Tibial artery (tissue), 4 donors: ENCODE data around the gene ERC1.

ENCODE experiments used
- DNase-seq, 2 donors: peaks; one replicate each; pipeline ENCODE4 v3.0.0-alpha.2; 2019
- H3K27ac ChIP-seq, 2 donors: fragments of 200-600 bp; sonication (generic) in 1 of 2; 1 replicate in 1 of 2; 2 replicates in 1 of 2; pipeline ENCODE4 v1.5.1; 2018 to 2019; ENCODE audit warnings: mild to moderate bottlenecking in 1 of 2
- H3K27me3 ChIP-seq, 2 donors: fragments of 200-600 bp; sonication (generic) in 1 of 2; one replicate each; pipeline versions ENCODE4 v1.5.1 to v1.6.0; 2016 to 2019
- H3K36me3 ChIP-seq, 3 donors: fragments of 200-600 bp; sonication (generic) in 2 of 3; one replicate each; pipeline ENCODE4 v1.5.1; 2016 to 2019; ENCODE audit warnings: mild to moderate bottlenecking in 2 of 3
- H3K4me1 ChIP-seq, 4 donors: fragments of 200-600 bp; sonication (generic) in 2 of 4; 1 replicate in 3 of 4; 2 replicates in 1 of 4; pipeline ENCODE4 v1.5.1; 2016 to 2019
- H3K4me3 ChIP-seq, 2 donors: fragments of 200-600 bp; sonication (generic) in 1 of 2; 1 replicate in 1 of 2; 2 replicates in 1 of 2; pipeline ENCODE4 v1.5.1; 2018 to 2019; ENCODE audit warnings: mild to moderate bottlenecking in 2 of 2
- H3K9me3 ChIP-seq, 3 donors: fragments of 200-600 bp; sonication (generic) in 1 of 3; one replicate each; pipeline ENCODE4 v1.5.1; 2016 to 2019
- intact Hi-C: fragments of 100-400 bp; cut with DNase I; formaldehyde crosslinking; loops from one replicate; pipeline ENCODE4 v1.15.0; 2023; ENCODE audit warnings: low total_unique reads
- TF ChIP-seq, protein P1 (sequence below), 2 experiments: fragments of 200-600 bp in 1 of 2; fragments of 450-650 bp in 1 of 2; IDR thresholded peaks; one replicate each; pipeline ENCODE4 v1.5.1; 2017 to 2019; ENCODE audit warnings: antibody characterized with exemption in 2 of 2, mild to moderate bottlenecking in 1 of 2, moderate library complexity in 1 of 2

ERC1 gene

DNA sequence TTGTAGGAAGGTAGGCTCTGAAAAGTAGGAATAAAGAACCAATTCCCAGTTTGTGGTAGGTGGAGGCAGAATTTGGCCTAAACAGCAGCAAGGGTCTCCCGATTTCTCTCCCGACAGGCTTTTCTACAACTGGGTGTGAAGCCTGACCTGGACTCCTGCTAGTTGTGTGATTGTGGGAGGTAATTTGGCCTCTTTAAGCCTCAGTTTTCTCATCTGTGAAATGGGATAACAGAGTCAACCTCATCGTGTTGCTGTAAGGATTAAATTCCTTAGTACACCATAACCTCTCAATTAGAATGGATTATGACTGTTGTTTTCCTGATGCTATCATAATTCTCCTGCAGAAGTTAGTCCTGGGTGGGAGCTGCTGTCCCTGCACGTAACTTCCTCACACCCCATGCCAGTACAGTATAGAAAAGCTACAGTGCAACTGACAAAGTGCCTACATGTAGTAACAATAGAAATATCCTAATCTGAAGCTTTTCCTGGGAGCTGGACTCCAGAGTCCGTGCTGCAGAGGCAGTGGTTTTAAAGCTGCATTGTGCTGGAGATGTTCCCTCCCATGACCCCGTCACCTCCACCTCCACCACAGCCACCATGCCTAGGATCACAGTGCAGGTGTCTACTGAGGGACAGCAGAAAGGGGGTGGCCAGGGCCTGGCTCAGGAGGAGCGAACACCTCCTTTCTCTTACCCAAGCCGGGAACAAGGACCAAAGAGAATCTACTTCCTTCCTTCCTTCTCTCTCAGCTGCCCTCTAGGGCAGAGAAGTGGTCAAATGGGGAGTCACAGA is 526.9 kb downstream of the ERC1 start:
- intact Hi-C loops = no loop called here
- Histone ChIP-seq H3K4me3 (no peak overlapping the region), H3K9me3 (no peaks in the 10 kb centered on the region)

DNA sequence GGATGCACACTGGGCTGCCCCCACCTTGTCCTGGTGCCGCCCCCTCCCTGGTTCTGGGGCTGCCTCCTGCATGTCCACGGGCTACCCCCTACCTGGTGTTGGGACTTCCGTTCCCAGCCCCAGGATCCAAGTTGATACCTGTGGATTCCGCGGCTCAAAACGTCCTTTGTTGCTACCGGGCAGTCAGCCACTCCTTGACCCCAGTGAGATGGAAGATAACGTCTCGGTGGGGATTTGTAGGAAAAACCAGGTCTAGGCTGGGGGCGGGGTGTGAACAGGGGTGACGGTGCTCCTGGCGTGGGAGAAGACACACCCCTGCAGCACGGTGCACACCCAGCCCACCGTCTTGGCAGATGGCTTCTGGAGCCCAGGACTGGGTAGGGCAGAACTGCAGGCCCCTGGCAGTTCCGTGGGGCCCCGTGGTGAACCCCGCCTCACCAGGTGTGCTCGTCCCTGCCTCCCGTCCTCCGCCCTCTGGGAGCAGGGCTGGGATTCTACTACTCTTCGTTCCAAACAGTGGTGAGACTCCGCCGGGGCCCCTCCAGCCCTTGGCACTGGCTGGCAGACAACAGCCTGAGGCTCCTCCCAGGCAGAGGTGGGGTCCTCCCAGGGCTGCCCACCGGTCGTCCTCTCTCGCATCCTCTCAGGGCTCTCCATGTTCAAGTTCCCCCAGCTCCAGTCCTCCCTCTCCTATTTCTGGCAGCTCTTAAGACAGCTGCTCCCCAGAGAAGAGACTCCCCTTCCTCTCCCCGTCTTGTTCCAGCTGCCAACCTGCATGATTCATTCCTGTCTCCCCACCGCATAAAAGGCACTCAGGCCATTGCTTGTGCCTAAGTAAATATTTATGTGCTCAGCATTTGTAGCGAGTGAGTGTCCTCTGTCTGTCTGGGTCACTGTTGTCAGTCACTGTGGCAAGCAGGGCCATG is 527.8 kb downstream of the ERC1 start:
- Histone ChIP-seq H3K9me3 (no peaks in the 10 kb centered on the region), H3K4me1 (peaks cover 0 to 15% (median 11%) of the 10 kb centered on the region in 4 donors), H3K4me3 (peak overlapping the region in 1 of 2 donors; percentile 6), H3K27me3 (no peaks in the 10 kb centered on the region), H3K27ac (no peak overlapping the region), H3K36me3 (no peaks in the 10 kb centered on the region)
- TF ChIP-seq, protein P1, sequence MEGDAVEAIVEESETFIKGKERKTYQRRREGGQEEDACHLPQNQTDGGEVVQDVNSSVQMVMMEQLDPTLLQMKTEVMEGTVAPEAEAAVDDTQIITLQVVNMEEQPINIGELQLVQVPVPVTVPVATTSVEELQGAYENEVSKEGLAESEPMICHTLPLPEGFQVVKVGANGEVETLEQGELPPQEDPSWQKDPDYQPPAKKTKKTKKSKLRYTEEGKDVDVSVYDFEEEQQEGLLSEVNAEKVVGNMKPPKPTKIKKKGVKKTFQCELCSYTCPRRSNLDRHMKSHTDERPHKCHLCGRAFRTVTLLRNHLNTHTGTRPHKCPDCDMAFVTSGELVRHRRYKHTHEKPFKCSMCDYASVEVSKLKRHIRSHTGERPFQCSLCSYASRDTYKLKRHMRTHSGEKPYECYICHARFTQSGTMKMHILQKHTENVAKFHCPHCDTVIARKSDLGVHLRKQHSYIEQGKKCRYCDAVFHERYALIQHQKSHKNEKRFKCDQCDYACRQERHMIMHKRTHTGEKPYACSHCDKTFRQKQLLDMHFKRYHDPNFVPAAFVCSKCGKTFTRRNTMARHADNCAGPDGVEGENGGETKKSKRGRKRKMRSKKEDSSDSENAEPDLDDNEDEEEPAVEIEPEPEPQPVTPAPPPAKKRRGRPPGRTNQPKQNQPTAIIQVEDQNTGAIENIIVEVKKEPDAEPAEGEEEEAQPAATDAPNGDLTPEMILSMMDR (IDR thresholded peaks at IDR 0.05) = no peak
- intact Hi-C loops = no loop called here
- DNase-seq = peak in 1 of 2 donors; percentile 54

More for the DNA sequence above, 526.9 kb downstream of the ERC1 start:
- no peak overlapping the region for H3K27ac ChIP-seq
- H3K4me1 ChIP-seq = peaks cover 0 to 15% (median 11%) of the 10 kb centered on the region in 4 donors
- TF ChIP-seq, protein P1 (IDR thresholded peaks at IDR 0.05) = no peak
- H3K36me3 ChIP-seq = no peaks in the 10 kb centered on the region
- peak in 1 of 2 donors; percentile 32 for DNase-seq
- no peaks in the 10 kb centered on the region for H3K27me3 ChIP-seq

DNA sequence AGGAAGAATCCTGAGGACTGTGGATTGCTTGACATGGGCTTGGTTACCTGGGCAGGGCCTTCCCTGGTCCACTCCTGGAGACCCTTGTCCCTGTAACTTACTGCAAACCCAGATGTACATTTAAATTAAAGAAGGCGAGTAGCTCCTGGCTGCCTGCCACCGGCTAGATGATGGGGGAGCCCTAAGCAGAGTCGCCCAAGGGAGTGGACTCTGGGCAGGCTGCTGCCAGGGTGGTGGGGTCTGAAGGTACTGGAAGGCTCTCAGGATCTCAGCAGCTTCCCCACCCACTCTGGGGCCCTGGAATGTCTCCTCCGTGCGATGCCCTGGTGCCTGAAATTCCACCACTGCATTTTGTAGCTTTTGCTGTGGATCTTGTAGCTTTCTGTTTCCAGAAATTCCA is 528.6 kb downstream of the ERC1 start:
- Histone ChIP-seq H3K4me3 (peak overlapping the region in 1 of 2 donors; percentile 6), H3K27me3 (no peaks in the 10 kb centered on the region), H3K36me3 (no peaks in the 10 kb centered on the region), H3K4me1 (peaks cover 0 to 15% (median 11%) of the 10 kb centered on the region in 4 donors), H3K27ac (no peak overlapping the region), H3K9me3 (no peaks in the 10 kb centered on the region)
- DNase-seq = peak in 1 of 2 donors; percentile 53
- intact Hi-C loops = no loop called here
- TF ChIP-seq, protein P1 (IDR thresholded peaks at IDR 0.05) = no peak

DNA sequence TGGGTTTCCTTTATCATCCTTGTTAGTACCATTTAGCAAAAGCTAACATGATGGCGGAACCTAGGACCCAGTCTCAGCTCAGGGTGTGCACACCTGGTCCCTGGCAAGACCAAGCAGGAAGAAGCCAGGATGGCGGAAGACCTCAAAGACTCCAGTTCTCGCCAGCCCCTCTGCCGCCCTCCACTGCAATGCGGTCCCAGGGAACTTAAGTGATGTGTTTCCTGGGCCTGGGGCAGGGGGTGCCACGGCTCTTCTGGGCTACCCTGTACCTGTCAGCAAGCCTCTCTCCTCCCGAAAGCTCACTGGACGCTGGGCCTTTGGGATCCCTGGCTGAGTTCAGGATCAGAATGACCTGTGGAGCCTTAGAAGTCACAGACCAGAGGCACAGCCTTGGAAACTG is 532.0 kb downstream of the ERC1 start:
- intact Hi-C loops = no loop called here
- H3K36me3 ChIP-seq = no peaks in the 10 kb centered on the region
- peak in 1 of 2 donors; percentile 21 for DNase-seq
- H3K4me3 ChIP-seq = no peak overlapping the region
- no peak overlapping the region for H3K27ac ChIP-seq
- H3K9me3 ChIP-seq = no peaks in the 10 kb centered on the region
- H3K4me1 ChIP-seq = peaks cover 0 to 15% (median 11%) of the 10 kb centered on the region in 4 donors
- no peaks in the 10 kb centered on the region for H3K27me3 ChIP-seq
- TF ChIP-seq, protein P1 (IDR thresholded peaks at IDR 0.05) = no peak

DNA sequence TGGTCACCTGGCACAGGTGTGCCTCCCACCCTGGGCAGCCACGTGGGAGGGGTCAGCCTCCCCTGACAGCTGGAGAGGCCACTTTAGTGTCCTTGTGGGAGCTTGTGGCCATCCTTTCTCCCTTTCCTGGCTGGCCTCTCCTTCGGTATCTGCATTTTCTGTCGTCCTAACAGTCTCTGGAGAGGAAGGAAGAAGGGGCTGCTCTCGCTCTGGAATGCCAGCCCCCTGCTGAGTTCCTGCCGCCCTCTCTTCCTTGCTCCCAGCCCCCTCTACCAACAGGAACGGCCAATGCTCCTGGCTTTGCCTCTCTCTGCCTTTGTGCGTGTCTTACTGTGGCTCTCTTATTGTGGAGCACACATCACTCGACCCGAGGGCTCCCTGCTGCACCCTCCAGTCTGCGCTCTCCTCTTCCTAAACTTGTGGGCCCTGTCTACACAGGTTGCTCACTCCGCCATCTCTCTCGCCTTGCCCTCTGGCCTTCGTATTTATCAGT is 532.6 kb downstream of the ERC1 start:
- peak in 1 of 2 donors; percentile 24 for DNase-seq

More for the DNA sequence above, 532.6 kb downstream of the ERC1 start:
- Histone ChIP-seq H3K27me3 (no peaks in the 10 kb centered on the region), H3K27ac (no peak overlapping the region), H3K36me3 (no peaks in the 10 kb centered on the region), H3K4me3 (no peak overlapping the region), H3K4me1 (peaks cover 0 to 15% (median 11%) of the 10 kb centered on the region in 4 donors), H3K9me3 (no peaks in the 10 kb centered on the region)
- intact Hi-C loops = no loop called here
- TF ChIP-seq, protein P1 (IDR thresholded peaks at IDR 0.05) = no peak
